ENCODE data around the gene EMSY. TPM values are rescaled to one million over a fixed set of nuclear protein-coding genes. Genes with fewer than 3 reads are reported as not detected.

EMSY gene
- total and polyA plus RNA-seq, 8 donors: 3.7 to 185 (median 17.3) TPM

DNA sequence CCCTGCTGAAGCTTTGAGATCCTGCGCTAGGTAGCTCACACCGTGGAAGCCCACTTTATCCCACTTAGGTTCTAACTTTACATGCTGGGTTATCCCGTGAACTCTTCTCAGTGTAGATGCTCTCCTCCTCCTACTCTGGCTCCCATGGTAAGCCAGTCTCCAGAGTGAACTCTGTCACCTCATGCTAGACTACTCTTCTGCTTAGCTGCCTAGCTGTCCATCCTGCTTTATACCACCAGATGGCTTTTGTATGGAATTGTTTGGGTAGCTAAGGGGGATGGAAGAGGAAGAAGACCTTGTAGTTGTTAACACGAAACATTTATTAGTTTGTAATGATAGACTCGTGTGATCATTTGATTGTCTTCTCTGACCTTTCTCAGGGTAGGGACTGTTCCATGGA is 46.8 kb downstream of the EMSY start:
- Histone ChIP-seq H3K27me3 (no peaks in the 10 kb centered on the region), H3K4me3 (no peak overlapping the region), H3K36me3 (peaks cover 3 to 46% (median 40%) of the 10 kb centered on the region in 4 donors), H3K27ac (no peak overlapping the region), H3K9me3 (no peaks in the 10 kb centered on the region), H3K4me1 (no peaks in the 10 kb centered on the region)
- no peak for DNase-seq
- WGBS, 5 donors: 81 to 95% (median 92%) methylated on average over 5 of the region's 5 CpGs
- intact Hi-C loops (cut with DNase I; ENCODE audit: low total_unique reads): no loop called here
- no peak for TF ChIP-seq POLR2A (IDR thresholded peaks at IDR 0.05)
- TF ChIP-seq EP300 (IDR thresholded peaks at IDR 0.05): no peak
- no peak for TF ChIP-seq POLR2AphosphoS5 (IDR thresholded peaks at IDR 0.05)
- TF ChIP-seq CTCF (IDR thresholded peaks at IDR 0.05): no peak

DNA sequence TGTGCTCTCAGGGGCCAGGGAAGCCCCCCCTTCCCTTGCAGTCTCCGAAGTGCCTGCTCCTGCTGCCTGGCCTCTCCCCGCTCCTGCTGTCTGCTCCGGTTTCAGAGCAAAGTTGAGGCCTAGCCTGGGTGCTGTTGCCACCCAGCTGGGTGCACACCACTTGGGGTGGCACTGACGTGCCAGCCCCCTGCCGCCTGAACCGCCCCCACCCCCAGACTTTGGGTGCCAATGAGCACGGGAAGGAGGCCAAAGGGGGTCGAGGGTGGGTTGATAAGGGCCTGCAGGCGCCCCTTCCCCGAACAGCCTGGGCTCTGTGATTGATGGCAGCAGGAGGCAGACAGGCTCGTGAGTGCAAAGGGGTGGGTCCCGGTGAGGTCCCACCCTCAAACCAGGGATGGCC is 48.2 kb downstream of the EMSY start:
- no peaks in the 10 kb centered on the region for H3K27me3 ChIP-seq
- H3K36me3 ChIP-seq: peaks cover 3 to 54% (median 51%) of the 10 kb centered on the region in 4 donors
- intact Hi-C loops (cut with DNase I; ENCODE audit: low total_unique reads): no loop called here
- no peak for DNase-seq
- TF ChIP-seq POLR2AphosphoS5 (IDR thresholded peaks at IDR 0.05) (no peak), POLR2A (IDR thresholded peaks at IDR 0.05) (no peak), CTCF (IDR thresholded peaks at IDR 0.05) (no peak), EP300 (IDR thresholded peaks at IDR 0.05) (no peak)
- H3K4me3 ChIP-seq: no peak overlapping the region
- no peak overlapping the region for H3K27ac ChIP-seq
- H3K4me1 ChIP-seq: no peaks in the 10 kb centered on the region
- no peaks in the 10 kb centered on the region for H3K9me3 ChIP-seq
- WGBS, 5 donors: 88 to 98% (median 93%) methylated on average over 8 to 12 of the region's 12 CpGs

- H3K27ac ChIP-seq: no peak overlapping the region
- TF ChIP-seq POLR2AphosphoS5 (IDR thresholded peaks at IDR 0.05) (no peak), EP300 (IDR thresholded peaks at IDR 0.05) (no peak), CTCF (IDR thresholded peaks at IDR 0.05) (no peak), POLR2A (IDR thresholded peaks at IDR 0.05) (no peak)
- intact Hi-C loops (cut with DNase I; ENCODE audit: low total_unique reads): no loop called here
- H3K4me3 ChIP-seq: no peak overlapping the region
- no peaks in the 10 kb centered on the region for H3K9me3 ChIP-seq
- no peak for DNase-seq
- 92 to 98% (median 97%) methylated on average over 14 to 25 of the region's 25 CpGs for whole genome bisulfite sequencing, 5 donors
- no peaks in the 10 kb centered on the region for H3K27me3 ChIP-seq
- H3K36me3 ChIP-seq: peaks cover 3 to 62% (median 52%) of the 10 kb centered on the region in 4 donors
- no peaks in the 10 kb centered on the region for H3K4me1 ChIP-seq
These were observed 49.1 kb downstream of the EMSY start for GRCh38 chr11:76493626-76494539.

DNA sequence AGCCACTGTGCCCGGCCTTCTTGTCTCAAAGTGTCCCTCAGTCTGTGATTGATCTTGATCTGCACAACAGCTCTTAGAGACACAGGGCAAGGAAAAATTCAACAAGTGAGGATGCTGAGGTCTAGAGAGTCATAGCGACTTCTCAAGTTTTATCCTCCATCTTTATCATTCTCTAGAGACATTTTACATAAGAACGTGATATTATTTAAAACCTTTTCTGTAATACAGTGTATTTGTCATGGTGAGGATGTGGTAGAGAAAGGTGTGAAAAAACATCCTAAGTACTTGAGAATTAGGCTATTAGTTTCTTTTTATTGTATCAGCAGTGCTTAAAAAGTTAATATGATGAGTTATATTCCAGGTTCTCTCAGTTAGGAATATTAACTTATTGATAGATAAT is 50.2 kb downstream of the EMSY start:
- H3K36me3 ChIP-seq: peaks cover 3 to 67% (median 52%) of the 10 kb centered on the region in 4 donors
- WGBS, 5 donors: 89 to 99% (median 94%) methylated on average over 3 of the region's 3 CpGs
- no peak for DNase-seq
- H3K27me3 ChIP-seq: no peaks in the 10 kb centered on the region
- H3K9me3 ChIP-seq: no peaks in the 10 kb centered on the region
- no peak overlapping the region for H3K27ac ChIP-seq
- H3K4me3 ChIP-seq: no peak overlapping the region
- TF ChIP-seq POLR2A (IDR thresholded peaks at IDR 0.05): no peak
- TF ChIP-seq EP300 (IDR thresholded peaks at IDR 0.05): no peak
- TF ChIP-seq POLR2AphosphoS5 (IDR thresholded peaks at IDR 0.05): no peak
- no peak for TF ChIP-seq CTCF (IDR thresholded peaks at IDR 0.05)
- intact Hi-C loops (cut with DNase I; ENCODE audit: low total_unique reads): no loop called here
- H3K4me1 ChIP-seq: no peaks in the 10 kb centered on the region
